Uterus (tissue), 4 donors: ENCODE measurements around the gene ELMO1. TPM values are rescaled to one million over a fixed set of nuclear protein-coding genes. Genes with fewer than 3 reads are reported as not detected.

Source experiments
- DNase-seq, 2 donors: peaks; one replicate each; pipeline ENCODE4 v3.0.0-alpha.2; 2019 to 2020
- H3K27ac ChIP-seq, 2 donors: fragments of 200-600 bp; sonication (generic); 1 replicate in 1 of 2; 2 replicates in 1 of 2; pipeline ENCODE4 v1.5.1; 2016 to 2018
- H3K27me3 ChIP-seq, 2 donors: fragments of 200-600 bp; sonication (generic); one replicate each; pipeline ENCODE4 v1.5.1; 2018 to 2019; ENCODE audit warnings: control low read depth in 1 of 2
- H3K36me3 ChIP-seq, 2 donors: fragments of 200-600 bp; sonication (generic); one replicate each; pipeline ENCODE4 v1.5.1; 2019; ENCODE audit warnings: control low read depth in 1 of 2
- H3K4me1 ChIP-seq, 2 donors: fragments of 200-600 bp; sonication (generic); one replicate each; pipeline ENCODE4 v1.5.1; 2018 to 2019; ENCODE audit warnings: control low read depth in 1 of 2
- H3K4me3 ChIP-seq, 2 donors: fragments of 200-600 bp; sonication (generic); 1 replicate in 1 of 2; 2 replicates in 1 of 2; pipeline ENCODE4 v1.5.1; 2018 to 2019; ENCODE audit warnings: mild to moderate bottlenecking in 1 of 2
- H3K9me3 ChIP-seq, 2 donors: fragments of 200-600 bp; sonication (generic); one replicate each; pipeline ENCODE4 v1.5.1; 2019; ENCODE audit warnings: control low read depth in 1 of 2
- POLR2A ChIP-seq, 2 donors: fragments of 450-650 bp; IDR thresholded peaks; one replicate each; pipeline ENCODE4 v1.6.1; 2016; ENCODE audit warnings: antibody characterized with exemption in 2 of 2, mild to moderate bottlenecking in 1 of 2, moderate library complexity in 1 of 2
- intact Hi-C: fragments of 100-400 bp; cut with DNase I; formaldehyde crosslinking; loops from one replicate; pipeline ENCODE4 v1.15.1; 2023; ENCODE audit warnings: low total_unique reads
- total RNA-seq, 4 donors: library from RNA; depleted of rRNA in 3 of 4; stranded (reverse); fragments of >200 nt in 3 of 4; gene quantifications; one replicate each; pipeline versions ENCODE4 v1.1.0 to v1.2.4, GENCODE V29; 2014 to 2023
- TF ChIP-seq, protein P1 (sequence below), 4 experiments: fragments of 200-600 bp in 2 of 4; fragments of 450-650 bp in 2 of 4; sonication (generic) in 2 of 4; IDR thresholded peaks; one replicate each; pipeline ENCODE4 v1.5.1; 2016 to 2019; ENCODE audit warnings: antibody characterized with exemption in 4 of 4, mild to moderate bottlenecking in 2 of 4, moderate library complexity in 1 of 4
- donor health status: DM: yes; HTN: yes; CAD: no.

The ELMO1 gene
- total RNA-seq, 4 donors from 2014 or later = 37.9 to 64.7 (median 55.5) TPM

DNA sequence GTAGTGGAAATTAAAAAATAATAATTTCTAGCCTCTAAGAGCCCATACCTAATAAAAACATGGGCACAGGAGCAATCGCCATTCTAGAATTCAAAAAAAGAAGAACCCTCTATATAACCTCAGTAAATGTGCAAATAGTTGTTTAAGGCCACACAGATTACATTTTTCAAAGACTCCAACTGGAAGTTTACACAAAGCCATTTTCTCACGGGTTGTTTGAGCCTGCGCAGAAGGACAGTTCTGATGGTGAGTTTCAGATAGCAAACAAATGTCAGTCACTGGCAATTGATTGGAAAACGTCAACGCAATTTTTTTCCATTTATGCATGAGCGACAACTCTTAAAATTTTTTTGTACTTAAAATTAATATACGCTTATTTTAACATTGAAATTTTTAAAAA lies 23.0 kb upstream of the ELMO1 start:
- no peaks in the 10 kb centered on the region for H3K36me3 ChIP-seq
- TF ChIP-seq, protein P1, sequence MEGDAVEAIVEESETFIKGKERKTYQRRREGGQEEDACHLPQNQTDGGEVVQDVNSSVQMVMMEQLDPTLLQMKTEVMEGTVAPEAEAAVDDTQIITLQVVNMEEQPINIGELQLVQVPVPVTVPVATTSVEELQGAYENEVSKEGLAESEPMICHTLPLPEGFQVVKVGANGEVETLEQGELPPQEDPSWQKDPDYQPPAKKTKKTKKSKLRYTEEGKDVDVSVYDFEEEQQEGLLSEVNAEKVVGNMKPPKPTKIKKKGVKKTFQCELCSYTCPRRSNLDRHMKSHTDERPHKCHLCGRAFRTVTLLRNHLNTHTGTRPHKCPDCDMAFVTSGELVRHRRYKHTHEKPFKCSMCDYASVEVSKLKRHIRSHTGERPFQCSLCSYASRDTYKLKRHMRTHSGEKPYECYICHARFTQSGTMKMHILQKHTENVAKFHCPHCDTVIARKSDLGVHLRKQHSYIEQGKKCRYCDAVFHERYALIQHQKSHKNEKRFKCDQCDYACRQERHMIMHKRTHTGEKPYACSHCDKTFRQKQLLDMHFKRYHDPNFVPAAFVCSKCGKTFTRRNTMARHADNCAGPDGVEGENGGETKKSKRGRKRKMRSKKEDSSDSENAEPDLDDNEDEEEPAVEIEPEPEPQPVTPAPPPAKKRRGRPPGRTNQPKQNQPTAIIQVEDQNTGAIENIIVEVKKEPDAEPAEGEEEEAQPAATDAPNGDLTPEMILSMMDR (IDR thresholded peaks at IDR 0.05) = no peak
- TF ChIP-seq POLR2A (IDR thresholded peaks at IDR 0.05) = no peak
- no peak overlapping the region for H3K4me3 ChIP-seq
- no peaks in the 10 kb centered on the region for H3K9me3 ChIP-seq
- no peak overlapping the region for H3K27ac ChIP-seq
- DNase-seq = no peak
- no peaks in the 10 kb centered on the region for H3K4me1 ChIP-seq
- intact Hi-C loops = no loop called here
- no peaks in the 10 kb centered on the region for H3K27me3 ChIP-seq

- Histone ChIP-seq H3K27me3 (no peaks in the 10 kb centered on the region), H3K4me1 (no peaks in the 10 kb centered on the region), H3K9me3 (no peaks in the 10 kb centered on the region), H3K27ac (no peak overlapping the region), H3K4me3 (no peak overlapping the region), H3K36me3 (no peaks in the 10 kb centered on the region)
- TF ChIP-seq, protein P1 (IDR thresholded peaks at IDR 0.05) = no peak
- no peak for TF ChIP-seq POLR2A (IDR thresholded peaks at IDR 0.05)
- DNase-seq = no peak
- intact Hi-C loops = no loop called here
Observed at GRCh38 chr7:37467002-37467401, 18.3 kb upstream of the ELMO1 start.

DNA sequence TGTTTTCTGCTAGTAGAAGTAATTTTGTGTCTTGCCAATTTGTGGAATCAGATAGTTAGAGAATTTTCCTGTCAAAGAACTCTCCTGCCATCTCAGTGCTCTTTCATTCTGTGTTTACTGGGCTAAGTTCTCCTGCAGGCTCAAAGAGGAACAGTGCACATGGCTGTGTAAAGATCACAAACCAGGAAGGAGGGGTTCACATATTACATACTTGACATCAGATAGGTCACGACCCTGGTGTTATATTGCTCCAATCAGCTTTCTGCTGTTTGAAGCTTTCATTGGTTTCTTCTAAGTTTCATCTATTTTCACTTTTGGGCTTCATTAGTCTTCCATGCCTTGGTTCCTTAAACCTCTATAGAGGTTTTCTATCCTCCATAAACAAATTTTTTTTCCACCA lies 13.5 kb upstream of the ELMO1 start:
- DNase-seq = no peak
- intact Hi-C loops = no loop called here
- no peaks in the 10 kb centered on the region for H3K4me1 ChIP-seq
- no peaks in the 10 kb centered on the region for H3K36me3 ChIP-seq
- no peak overlapping the region for H3K4me3 ChIP-seq
- TF ChIP-seq, protein P1 (IDR thresholded peaks at IDR 0.05) = no peak
- TF ChIP-seq POLR2A (IDR thresholded peaks at IDR 0.05) = no peak
- H3K9me3 ChIP-seq = no peaks in the 10 kb centered on the region
- H3K27ac ChIP-seq = no peak overlapping the region
- H3K27me3 ChIP-seq = no peaks in the 10 kb centered on the region

GRCh38 chr7:37455081-37455480 lies 6.4 kb upstream of the ELMO1 start:
- no peaks in the 10 kb centered on the region for H3K27me3 ChIP-seq
- no peak overlapping the region for H3K27ac ChIP-seq
- intact Hi-C loops = no loop called here
- TF ChIP-seq, protein P1 (IDR thresholded peaks at IDR 0.05) = no peak
- no peak for TF ChIP-seq POLR2A (IDR thresholded peaks at IDR 0.05)
- no peak for DNase-seq
- no peaks in the 10 kb centered on the region for H3K9me3 ChIP-seq
- H3K4me1 ChIP-seq = no peaks in the 10 kb centered on the region
- no peak overlapping the region for H3K4me3 ChIP-seq
- H3K36me3 ChIP-seq = no peaks in the 10 kb centered on the region

GRCh38 chr7:37452346-37452745 lies 3.7 kb upstream of the ELMO1 start:
- Histone ChIP-seq H3K4me1 (no peaks in the 10 kb centered on the region), H3K4me3 (no peak overlapping the region), H3K27me3 (no peaks in the 10 kb centered on the region), H3K9me3 (no peaks in the 10 kb centered on the region), H3K36me3 (no peaks in the 10 kb centered on the region), H3K27ac (no peak overlapping the region)
- no peak for TF ChIP-seq POLR2A (IDR thresholded peaks at IDR 0.05)
- TF ChIP-seq, protein P1 (IDR thresholded peaks at IDR 0.05) = no peak
- intact Hi-C loops = no loop called here
- no peak for DNase-seq
